ENCODE data around the gene FAM53A.
"Not testable (repeated sequence)": the region's sequence is repeated elsewhere in the genome, so short reads cannot be mapped to it uniquely, and the experiment has no call there.

FAM53A gene

DNA sequence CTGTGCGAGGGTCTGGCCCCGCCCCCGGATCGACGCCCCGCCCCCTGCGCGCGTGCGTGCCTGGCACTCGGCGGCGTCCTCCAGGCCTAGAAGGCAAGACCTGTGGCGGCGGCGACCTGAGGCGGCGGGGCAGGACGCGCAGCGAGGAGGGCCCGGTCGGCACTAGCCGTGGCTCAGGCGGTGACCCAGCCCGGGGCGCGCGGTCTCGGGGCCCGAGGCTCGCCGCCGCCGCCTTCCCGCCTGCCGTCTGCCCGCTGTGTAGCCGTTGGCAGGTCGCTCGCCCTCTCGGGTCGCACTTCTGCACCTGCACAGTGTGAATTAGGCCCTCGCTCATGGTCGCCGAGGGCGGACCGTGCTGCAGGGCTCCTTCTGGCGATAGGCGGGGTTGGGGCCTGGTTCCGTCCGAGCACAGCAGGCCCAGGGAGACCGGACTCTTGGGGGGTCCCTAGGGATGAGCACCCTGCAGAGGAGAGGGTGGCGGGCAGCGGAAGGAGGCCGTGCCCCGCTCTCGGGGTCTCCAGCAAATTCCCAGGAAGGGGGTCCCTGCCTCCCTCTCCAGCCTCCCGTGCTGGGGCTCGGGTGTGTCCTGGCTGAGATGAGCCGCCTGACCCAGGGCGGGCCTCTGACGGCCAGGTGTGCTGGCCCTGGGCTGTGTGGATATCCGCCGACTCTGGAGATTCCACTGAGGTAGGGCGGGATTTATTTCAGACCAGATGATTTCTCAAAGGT is 557 bp upstream of the FAM53A start:
- DNase-seq = no peak

DNA sequence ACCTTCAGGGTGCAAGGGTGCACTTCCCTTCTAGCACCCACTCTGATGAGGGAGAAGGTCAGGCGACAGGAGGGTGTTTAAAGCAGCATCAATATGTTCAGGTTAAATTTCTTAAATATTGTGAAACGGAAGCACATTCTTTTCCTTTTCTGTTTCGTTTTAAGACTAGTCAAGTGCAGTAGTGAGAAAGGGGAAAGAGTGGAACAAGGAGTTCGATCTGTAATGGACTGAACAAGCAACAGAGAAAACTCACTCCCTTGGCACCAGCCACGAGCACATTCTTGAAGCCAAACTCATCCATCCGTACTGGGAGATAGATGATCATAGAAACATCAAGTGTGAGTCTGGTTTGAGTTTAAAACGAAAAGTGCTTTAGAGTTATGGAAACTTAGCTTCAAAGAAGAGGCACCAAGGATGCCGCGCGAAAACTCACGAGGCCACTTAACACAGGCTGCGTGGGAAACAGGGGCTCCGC is 815 bp downstream of the FAM53A start:
- no peak for DNase-seq

DNA sequence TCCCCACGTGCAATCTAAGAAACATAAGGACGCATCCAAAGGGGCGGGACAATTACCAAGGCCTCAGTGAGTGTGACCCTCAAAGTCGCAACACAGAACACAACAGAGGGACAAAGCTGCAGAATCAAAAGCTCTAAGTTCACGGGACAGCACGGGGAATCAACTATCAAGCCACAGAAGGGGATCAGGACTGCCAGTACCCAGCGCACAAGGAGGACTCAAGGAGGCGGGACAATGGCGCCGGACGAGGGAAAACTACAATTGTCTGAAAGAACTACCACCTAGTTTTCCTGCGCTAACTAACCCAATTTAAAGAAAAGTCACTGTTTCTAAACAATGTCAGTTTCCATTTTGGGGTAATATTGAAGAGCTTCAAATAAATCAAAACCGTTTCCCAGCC is 1.3 kb downstream of the FAM53A start:
- DNase-seq = no peak

DNA sequence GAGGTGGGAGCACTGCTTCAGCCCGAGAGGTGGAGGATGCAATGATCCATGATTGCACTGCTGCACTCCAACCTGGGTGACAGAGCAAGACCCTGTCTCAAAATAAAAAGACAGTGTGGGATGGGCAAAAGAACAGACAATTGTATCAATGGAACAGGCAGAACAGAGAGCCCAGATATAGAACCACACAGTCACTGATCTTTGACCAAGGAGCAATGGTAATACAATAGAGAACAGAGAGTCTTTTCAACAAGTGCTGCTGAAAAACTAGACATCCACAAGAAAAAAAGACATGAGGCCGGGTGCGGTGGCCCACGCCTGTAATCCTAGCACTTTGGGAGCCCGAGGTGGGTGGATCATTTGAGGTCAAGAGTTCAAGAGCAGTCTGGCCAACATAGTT is 5.9 kb downstream of the FAM53A start:
- DNase-seq = no peak

DNA sequence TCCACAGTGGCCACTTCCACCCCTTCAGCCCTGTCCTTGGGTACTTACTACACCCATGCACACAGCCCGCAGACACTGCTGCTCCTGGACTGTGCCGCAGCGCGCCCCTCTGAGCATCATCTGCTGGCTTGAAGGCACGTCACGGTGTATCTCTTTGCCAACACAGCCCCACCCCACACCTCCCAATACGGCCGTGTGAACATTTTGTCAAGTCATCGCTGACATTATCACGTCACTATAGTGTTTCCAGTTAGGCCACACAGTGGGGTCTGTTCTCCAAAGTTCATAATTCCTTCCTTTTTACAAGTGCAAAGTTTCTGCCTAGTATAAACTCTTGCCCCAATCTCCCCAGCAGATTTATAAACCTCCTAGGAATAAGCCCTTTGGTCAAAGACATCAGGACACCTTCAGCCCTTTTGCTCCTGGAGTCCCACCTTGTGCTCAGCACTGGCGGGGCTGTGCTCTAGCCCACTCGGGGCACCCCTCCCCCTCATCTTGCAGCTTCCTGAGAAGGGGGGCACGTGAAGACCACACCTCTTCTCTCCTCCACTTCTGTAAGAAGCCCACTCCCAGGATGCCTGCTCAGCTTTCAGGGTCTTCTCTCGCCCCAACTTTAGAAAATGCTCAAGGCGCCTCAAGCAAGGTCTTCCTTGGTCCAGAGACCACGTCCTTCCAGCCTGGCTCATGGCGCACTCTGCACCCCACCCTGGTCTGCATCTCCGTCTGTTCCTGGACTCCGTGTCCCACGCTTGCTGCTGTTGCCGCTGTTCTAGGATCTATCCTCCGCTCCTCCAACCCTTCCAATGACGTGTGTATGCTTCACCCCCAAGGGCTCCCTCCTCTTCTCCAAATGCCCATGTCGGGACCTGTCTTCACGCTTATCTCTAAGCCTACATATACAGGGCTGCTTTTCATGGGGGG is 7.2 kb downstream of the FAM53A start:
- no peak for DNase-seq

DNA sequence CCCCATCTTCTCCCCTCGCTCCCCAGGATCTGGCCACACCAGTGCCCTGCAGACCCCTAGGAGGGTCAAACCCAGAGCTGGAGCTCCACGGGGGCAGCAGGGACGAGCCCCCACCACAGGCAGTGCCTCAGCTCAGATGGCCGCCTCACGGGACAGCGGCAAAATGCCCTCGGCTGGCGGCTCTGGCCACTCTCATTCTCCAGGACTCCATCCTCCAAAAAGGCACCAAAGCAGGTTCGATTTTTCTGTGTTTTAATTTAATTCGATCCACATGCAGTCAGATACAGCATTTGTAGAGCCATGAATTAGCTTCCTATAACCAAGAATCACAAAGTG is 8.3 kb downstream of the FAM53A start:
- no peak for DNase-seq

DNA sequence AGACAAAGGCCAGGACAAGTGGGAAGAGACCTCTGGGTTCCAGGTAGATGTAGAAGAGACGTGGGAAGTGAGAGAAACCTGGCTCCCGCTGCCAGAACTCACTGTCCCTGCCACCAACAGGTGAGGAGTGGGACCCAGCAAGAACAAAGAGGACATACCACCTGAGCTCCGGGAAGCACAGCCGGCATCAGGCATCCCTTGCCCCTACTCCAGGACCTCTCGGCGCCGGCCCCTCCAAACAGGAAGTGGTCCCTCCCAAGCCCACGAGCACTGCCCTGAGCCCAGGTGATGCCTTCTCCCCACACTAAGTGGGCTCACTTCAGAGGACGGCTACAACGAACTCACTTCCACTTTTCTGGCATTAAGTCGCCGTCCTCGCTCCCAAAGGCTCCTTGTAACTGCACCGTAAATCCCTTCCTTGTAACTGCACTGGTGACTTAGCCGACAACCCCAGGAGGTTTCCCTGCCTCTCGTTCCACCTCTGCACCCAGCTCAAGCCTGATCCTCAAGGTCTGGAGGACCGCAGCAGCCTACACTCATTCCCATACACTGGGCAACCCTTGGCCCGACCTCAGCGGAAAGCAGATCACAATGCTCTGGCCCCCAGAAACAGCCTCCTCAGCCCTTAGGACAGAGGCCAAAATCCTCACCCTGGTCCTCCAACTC is 8.8 kb downstream of the FAM53A start:
- no peak for DNase-seq

DNA sequence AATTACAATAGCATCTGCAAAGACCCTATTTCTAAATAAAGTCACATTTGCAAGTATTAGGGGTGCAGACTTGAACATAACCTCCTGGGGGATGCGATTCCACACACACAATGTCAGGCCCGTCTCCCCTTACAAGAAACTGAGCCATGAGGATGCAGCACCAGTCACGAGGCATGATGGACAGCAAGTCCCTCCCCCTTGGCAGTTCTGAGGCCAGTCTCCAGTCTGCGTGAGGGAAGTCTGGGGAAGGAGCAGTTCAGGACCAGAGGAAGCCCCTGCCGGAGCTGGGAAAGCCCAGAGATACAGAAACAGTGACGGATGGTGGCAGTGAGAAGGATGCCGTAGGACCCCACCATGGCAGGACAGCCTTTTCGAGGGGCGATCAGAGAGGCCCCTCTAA is 9.4 kb downstream of the FAM53A start:
- no peak for DNase-seq

DNA sequence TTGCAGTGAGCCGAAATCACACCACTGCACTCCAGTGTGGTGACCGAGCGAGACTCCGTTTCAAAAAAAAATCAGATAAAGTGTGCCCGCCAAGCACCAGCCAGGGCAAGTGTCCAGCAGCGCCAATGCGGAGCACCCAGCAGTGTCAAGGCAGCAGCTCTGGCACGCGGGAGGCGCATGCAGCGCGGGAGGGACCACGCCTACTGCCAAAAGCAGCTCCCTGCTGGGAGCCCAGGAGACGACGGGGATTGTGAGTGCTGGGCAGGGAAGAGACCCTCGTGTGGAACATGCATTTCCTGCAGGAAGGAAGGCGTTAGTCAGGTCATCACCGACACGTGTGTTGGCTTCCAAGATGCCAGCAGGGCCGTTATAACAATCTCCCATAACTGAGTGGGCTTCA is 10.4 kb downstream of the FAM53A start:
- DNase-seq = no peak

DNA sequence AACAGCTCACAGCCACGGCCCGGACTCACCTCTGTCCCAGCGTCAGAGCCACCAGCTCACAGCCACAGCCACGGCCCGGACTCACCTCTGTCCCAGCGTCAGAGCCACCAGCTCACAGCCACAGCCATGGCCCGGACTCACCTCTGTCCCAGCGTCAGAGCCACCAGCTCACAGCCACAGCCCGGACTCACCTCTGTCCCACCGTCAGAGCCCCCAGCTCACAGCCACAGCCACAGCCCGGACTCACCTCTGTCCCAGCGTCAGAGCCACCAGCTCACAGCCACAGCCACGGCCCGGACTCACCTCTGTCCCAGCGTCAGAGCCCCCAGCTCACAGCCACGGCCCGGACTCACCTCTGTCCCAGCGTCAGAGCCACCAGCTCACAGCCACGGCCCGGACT is 13.1 kb downstream of the FAM53A start:
- not testable (repeated sequence) for DNase-seq

DNA sequence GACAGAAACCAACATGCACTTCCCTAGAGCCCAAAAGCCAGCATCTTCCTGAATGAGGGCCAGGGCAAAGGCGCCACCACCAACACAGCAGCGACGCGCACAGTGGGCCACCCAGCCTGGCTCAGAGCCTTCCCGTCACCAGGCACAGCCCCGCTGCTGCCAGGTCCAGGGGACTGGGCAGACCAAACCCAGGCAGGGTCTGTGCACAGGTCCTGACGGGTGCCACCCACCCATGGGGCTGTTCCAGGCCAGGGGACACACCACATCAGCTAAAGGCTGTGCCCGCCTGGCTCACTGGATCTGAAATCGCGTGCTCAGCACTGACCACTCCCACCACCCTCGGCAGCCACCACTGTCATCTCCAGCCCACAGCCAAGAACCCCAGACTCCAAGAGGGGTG is 13.8 kb downstream of the FAM53A start:
- no peak for DNase-seq

DNA sequence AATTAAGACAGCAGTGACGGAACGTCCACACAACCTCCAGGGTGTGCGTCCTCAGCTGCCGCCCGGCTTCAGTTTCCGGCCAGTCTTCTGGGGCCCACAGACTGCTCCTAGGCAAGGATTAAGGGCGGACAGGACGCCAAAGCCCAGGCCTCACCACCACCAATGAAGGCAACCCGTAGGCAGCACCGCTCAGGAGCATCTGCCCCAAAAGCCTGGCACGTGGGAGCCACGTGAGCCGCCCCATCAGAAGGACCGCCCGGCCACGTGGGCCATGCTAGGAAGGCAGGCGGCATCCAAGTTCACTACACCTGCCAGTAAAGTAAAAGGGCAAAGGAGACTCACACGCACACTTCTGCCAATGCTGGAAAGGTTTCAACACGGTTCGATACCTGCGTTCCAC is 14.3 kb downstream of the FAM53A start:
- DNase-seq = no peak

DNA sequence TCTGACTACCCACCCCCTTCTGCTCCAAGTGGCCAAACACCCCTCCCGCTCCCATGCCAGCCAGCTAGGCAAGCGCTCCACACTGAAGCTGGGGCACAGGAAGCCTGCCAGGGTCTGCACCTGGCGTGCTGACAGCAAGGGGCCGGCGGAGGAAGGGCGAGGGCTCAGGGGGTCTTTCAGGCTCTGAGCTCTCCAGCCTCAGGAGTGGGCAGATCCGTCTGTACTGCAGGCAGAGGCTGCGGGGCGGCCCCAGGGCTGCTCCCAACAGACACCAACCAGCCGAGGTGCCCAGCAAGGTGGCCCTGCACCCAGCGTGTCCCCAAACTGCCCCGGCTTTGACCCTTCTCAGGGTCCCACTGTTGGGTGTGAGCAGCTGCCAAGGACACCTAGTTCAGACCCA is 14.8 kb downstream of the FAM53A start:
- DNase-seq = no peak

DNA sequence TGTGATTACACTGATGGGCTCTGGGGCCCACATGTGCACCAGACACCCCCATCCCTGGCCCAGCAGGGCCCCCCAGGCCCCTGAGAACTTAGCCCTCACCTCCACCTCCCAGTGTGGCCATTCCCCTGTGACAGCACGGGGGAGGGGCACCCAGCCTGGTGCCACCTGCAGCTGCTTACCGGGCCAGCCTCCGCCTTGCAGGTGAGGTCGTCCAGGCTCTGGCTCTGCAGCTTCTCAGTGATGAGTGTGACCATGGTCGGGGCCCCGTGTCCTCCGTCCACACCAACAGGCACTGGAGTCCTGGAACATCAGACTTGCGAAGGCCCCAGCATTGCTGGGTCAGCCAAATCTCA is 15.6 kb downstream of the FAM53A start:
- DNase-seq = no peak

DNA sequence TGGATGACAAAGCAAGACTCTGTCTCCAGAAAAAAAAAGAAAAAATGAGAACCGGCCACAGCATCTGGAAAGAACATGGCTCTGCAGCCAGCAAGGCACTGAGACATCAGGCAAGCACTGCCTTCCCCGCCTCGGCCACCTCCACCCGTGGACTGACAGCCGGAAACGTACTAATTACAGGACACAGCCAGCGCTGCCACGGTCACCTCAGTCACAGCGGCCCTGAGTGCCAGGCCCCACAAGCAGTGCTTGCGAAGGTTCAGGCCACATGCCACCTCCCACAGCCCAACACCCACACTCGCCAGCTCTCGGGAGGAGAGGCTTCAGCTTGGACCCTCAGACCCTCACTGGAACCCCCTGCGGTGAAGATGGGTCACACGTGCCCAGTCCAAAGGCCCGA is 16.8 kb downstream of the FAM53A start:
- no peak for DNase-seq

DNA sequence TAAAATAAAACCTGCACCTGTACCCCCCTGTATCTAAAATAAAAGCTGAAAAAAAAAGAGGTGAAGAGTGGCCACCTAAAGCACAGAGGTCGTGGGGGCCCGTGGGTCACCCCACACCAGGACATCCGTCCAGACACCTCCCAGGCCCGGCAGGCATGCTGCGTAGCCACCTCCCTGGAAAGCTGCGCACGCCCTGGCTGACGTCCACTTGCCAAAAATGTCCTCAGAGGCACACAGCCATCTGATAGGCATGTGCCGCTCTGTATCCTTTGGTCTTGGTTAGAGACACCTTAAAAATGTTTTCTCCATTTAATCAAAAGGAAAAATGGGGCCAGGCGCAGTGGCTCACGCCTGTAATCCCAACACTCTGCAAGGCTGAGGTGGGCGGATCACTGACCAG is 17.7 kb downstream of the FAM53A start:
- DNase-seq = no peak

DNA sequence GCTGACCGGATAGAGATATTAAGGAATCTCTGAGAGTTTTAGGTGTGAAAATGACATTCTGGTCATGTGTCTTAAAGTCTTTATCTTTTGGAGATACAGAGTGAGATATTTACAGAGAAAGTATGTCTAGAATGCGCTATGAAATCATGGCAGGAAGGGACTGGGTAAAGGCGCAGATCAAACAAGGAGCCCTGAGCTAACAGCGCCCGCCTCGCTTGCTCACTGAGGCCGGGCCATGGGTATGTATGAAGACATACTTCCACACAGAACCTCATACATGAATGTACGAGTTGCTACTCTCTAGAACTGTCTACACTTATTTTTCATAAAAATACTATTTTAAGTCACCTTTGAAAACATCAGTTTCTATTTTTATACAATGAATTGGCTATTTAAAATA is 20.0 kb downstream of the FAM53A start:
- DNase-seq = no peak

DNA sequence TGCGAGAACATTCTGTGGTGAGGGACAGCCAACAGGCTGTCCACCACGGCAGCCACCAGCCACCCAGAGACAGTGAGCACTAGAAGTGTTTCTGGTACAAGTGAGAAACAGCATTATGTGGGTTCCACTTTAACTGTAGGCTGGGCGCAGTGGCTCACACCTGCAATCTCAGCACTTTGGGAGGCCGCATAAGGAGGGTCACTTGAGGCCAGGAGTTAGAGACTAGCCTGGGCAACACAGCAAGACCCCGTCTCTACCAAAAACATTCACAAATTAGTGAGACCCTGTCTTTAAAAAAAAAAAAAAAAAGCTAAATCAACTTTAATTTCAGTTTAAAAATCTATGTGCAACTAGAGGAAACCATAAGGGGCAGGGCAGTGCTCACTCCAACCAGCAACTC is 20.6 kb downstream of the FAM53A start:
- no peak for DNase-seq

DNA sequence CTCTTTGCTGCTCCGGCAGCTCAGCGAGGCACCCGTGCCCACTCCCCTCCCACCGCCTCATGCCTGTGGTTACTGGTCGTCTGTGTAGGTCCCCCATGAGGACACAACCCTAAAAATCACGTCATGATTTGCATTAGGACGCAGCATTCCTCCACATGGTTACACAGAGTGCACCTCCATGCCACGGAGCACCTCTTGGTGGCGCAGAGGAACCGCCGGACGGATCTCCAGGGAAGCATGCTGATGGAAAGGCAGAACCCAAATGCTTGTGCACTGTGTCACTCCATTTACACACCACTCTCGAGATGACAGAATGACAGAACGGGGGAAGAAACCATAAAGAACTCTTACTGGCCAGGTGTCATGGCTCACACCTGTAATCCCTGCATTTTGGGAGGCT is 22.4 kb downstream of the FAM53A start:
- no peak for DNase-seq

DNA sequence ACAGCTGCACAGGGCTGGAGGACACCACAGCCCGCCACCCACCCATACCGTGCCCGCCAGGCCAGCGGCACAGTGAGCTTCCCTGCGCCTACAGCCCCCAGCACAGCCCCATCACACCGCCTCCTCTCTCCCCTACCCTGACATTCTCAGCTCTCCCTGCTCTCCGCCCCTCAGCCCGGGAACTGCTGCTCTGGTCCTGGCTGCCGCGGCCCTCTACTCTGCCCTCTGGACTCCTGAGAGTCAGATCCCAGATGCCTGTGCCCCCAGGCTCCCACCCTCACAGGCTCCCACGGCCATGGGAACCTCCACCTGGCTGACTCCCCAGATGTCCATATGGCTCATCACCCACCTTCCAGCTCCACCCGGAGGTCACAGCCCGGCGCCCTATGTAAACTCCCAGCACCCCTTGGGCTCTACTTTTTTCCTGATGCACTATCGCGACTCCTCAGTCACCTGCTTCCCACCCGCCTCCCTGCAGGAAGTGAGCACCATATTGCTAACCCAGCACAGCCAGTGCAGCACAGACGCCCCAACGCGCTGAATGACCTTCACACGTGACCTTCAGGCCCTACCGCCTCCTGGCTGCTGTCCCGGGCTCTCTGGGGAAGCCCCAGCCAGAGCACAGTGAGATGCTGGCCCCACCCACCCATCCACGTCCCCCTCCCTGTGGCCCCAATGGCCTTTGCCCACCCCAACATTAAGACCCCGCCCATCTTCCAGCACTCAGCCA is 23.0 kb downstream of the FAM53A start:
- DNase-seq = no peak

DNA sequence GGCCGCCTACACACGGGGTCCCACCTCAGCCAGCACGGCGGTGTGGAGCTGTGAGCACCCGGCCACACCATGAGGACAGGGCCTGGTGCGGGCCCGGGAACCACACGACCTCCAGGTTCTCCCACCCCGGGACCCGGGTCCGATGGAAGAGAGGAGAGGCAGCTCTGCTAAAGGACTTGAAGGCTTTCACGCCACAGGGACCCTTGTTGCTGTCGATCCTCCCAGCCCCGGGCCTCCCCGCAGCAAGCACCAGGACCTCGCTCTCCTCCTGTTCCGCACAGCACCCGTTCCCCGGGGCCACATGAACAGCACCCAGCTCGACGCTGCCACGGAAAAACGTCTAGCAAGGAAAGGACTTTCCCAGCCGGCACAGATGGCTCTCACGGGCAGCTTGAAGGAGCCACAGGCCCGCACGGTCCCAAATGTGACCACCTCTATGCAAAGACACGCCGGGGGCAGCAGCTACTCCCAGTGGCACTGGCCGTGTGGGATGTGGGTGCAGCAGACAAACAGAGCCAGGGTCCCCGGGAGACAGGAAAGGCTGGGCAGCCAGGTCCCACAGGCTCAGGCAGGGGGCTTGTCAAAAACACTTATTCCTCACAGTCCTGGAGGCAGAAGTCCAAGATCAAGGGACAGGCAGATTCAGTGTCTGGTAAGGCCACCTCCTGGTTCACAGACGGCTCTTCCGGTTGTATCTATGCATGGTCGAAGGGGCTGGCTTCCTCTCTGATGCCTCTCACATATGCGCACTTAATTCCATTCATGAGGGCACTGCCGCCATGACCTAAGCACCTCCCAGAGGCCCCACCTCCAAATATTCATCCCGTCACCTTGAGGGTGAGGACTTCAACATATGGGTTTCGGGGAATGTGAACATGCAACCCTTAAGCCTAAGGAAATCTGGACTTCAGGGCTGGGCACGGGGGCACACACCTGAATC is 24.7 kb downstream of the FAM53A start:
- DNase-seq = no peak

DNA sequence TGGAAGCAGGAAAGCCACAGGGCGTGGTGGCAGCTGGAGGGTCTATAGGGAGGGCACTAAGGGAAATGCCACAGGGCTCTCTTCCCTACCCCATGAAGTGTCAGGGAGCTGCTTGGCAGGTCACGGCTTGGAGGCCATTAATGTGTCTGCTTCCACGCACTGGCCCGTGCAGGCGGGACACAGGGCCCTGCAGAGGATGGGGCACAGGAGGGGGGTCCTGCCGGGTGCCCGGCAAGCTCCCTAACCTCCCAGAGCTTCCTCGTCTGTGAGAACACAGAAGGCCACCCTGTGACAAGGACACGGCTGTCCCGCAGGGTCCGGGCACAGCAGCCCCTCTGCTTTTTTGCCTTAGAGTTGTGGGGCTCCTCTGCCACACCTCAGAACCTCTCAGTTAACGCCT is 25.5 kb downstream of the FAM53A start:
- DNase-seq = no peak

All from NCI-H1048 (cell line).